HG03571 (cell line): ENCODE results near the gene KRTAP10-4.

Experiments used
- ATAC-seq: cut with Tn5 transposase; IDR thresholded peaks from one replicate; pipeline ENCODE4 v1.9.1; 2021; ENCODE audit not compliant: unreplicated experiment

KRTAP10-4 gene

DNA sequence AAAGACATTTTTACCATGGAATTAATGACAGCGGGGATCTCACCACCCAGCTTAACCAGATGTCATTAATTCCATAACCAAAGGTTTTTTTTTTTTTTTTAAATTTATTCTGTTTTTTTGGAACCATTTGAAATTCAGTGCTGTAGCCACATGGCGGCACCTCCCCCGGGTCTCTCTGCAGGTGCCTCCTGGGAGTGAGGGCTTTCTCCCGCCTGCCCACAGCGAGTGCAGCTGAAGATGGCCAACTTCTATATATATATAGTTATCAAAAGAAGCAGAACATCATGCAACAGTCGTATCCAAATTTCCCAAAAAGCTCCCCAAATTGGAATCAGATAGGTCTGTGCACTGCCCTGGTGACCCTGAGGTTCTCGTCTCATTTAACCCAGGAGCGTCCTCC lies 41.9 kb downstream of the KRTAP10-4 start:
- no peak for ATAC-seq

DNA sequence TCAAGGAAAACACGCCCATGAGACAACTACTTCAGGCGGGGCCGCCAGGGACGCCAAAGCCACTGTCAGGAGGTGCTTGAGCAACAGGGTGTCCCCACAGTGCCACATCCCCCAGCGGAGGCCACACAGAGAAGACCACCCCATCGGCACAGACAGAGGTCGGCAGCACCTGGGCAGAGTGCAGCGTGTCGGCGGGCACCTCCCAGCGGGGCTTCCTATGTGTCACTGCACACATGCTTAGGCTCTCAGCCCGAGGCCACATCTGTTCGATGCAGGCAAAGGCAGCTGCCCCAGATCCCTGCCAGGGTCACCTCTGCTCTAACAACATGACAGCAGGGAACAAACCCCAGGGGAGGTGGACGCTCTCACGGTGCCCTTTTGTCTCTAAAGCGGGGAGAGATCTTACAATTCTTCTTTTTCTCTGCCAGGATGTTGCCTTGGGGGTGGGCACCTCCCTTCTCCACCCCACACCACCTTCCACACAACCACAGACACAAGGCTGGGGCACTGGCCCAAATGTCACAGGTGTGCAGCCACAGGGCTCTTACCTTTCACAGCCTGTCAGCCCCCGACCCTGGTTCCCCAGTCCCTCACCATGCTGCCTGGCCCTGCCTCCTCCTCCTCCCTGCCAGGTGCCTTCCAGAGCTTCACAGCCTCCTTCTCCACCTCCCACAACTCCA lies 42.5 kb downstream of the KRTAP10-4 start:
- ATAC-seq = no peak

- ATAC-seq = no peak
These were observed 43.0 kb downstream of the KRTAP10-4 start for GRCh38 chr21:44616591-44616926.

GRCh38 chr21:44617071-44617501 lies 43.6 kb downstream of the KRTAP10-4 start:
- no peak for ATAC-seq

- ATAC-seq = no peak
These were observed 45.0 kb downstream of the KRTAP10-4 start for GRCh38 chr21:44618504-44618903.

DNA sequence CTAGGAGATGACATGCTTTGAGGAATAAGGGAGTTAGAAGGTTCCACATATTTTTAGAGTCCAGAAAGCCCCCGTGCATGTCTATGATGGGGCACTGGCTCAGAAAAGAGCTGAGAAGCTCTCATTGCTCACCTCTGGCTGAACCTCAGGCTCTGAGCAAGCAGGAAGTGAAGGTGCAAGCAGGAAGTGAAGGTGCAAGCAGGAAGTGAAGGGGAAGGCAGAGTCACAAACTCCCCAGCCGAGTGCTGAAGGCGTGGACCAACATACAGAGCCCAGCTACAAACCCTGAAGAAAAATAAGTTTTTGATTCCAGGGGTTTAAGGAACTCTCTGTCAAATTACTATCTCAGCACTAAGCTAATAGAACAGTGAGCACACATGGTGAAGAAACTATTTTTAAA lies 45.4 kb downstream of the KRTAP10-4 start:
- ATAC-seq = no peak

DNA sequence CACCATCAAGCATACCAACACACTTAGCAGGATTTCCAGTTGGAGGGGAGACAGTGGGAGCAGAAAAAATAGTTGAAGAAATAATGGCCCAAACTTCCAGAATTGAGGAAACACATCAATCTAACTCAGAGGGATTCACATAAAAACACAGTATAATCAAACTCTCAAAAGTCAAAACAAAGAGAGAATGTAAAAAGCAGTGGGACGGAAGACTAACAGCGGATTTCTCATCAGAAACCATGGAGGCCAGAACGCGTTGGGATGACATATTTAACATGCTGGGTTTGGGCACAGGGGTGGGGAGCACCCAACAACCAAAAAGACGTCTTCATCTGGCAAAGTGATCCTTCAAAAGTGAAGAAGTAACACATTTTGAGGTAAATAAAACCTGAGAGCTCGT lies 46.4 kb downstream of the KRTAP10-4 start:
- no peak for ATAC-seq

GRCh38 chr21:44623575-44623974 lies 50.0 kb downstream of the KRTAP10-4 start:
- ATAC-seq = no peak
